Measurements from ENCODE around the gene SLC29A3.

The SLC29A3 gene

GRCh38 chr10:71273506-71273905 is 45.6 kb upstream of the SLC29A3 start:
- H3K4me3 ChIP-seq (ENCODE audit: control insufficient read depth, low read depth, low read length), result no peak overlapping the region
- TF ChIP-seq CTCF (conservative IDR thresholded peaks at IDR 0.05; ENCODE audit: control insufficient read depth, insufficient read depth, low read depth, low read length), result no peak
- no peak for DNase-seq (ENCODE audit: low read depth)

GRCh38 chr10:71274901-71275796 is 43.9 kb upstream of the SLC29A3 start:
- no peak for DNase-seq (ENCODE audit: low read depth)
- TF ChIP-seq CTCF (conservative IDR thresholded peaks at IDR 0.05; ENCODE audit: control insufficient read depth, insufficient read depth, low read depth, low read length), result no peak
- H3K4me3 ChIP-seq (ENCODE audit: control insufficient read depth, low read depth, low read length), result no peak overlapping the region

- no peak for TF ChIP-seq CTCF (conservative IDR thresholded peaks at IDR 0.05; ENCODE audit: control insufficient read depth, insufficient read depth, low read depth, low read length)
- no peak overlapping the region for H3K4me3 ChIP-seq (ENCODE audit: control insufficient read depth, low read depth, low read length)
- no peak for DNase-seq (ENCODE audit: low read depth)
These were observed 42.2 kb upstream of the SLC29A3 start for GRCh38 chr10:71276873-71277272.

- TF ChIP-seq CTCF (conservative IDR thresholded peaks at IDR 0.05; ENCODE audit: control insufficient read depth, insufficient read depth, low read depth, low read length), result no peak
- H3K4me3 ChIP-seq (ENCODE audit: control insufficient read depth, low read depth, low read length), result no peak overlapping the region
- no peak for DNase-seq (ENCODE audit: low read depth)
These were observed 41.0 kb upstream of the SLC29A3 start for GRCh38 chr10:71277914-71278665.

- H3K4me3 ChIP-seq (ENCODE audit: control insufficient read depth, low read depth, low read length), result no peak overlapping the region
- DNase-seq (ENCODE audit: low read depth), result no peak
- no peak for TF ChIP-seq CTCF (conservative IDR thresholded peaks at IDR 0.05; ENCODE audit: control insufficient read depth, insufficient read depth, low read depth, low read length)
These were observed 40.1 kb upstream of the SLC29A3 start for GRCh38 chr10:71278691-71279588.

GRCh38 chr10:71279590-71280170 is 39.4 kb upstream of the SLC29A3 start:
- no peak overlapping the region for H3K4me3 ChIP-seq (ENCODE audit: control insufficient read depth, low read depth, low read length)
- TF ChIP-seq CTCF (conservative IDR thresholded peaks at IDR 0.05; ENCODE audit: control insufficient read depth, insufficient read depth, low read depth, low read length), result no peak

More at GRCh38 chr10:71279590-71280170, 39.4 kb upstream of the SLC29A3 start:
- DNase-seq (ENCODE audit: low read depth), result no peak

Measured in fibroblast of mammary gland (primary cell).